RWPE1 (cell line): Measurements from ENCODE around the gene ABCC2.
"Not testable (repeated sequence)": the region's sequence is repeated elsewhere in the genome, so short reads cannot be mapped to it uniquely, and the experiment has no call there.

Source experiments
- CTCF ChIA-PET: fragments of 350-600 bp; sonication (Branson Sonifier 250); formaldehyde crosslinking; extraction: SDS; loops from one replicate; lab custom pipeline; 2021; lab: Yijun Ruan, JAX
- POLR2A ChIA-PET: fragments of 400-600 bp; formaldehyde crosslinking; extraction: SDS; loops from one replicate; lab custom pipeline; 2020; ENCODE audit warnings: antibody characterized with exemption; ENCODE audit not compliant: low non-redundant PET; lab: Yijun Ruan, JAX
- DNase-seq: peaks from one replicate; pipeline ENCODE4 v3.0.0; 2012; ENCODE audit warnings: low spot score
- H3K27ac ChIP-seq: fragments of 450-650 bp; 2 replicates; pipeline ENCODE4 v1.5.1; 2017
- CTCF ChIP-seq: fragments of 450-650 bp; conservative IDR thresholded peaks from 2 replicates; pipeline ENCODE4 v1.5.1; 2017; ENCODE audit warnings: low read depth, mild to moderate bottlenecking

ABCC2 gene

DNA sequence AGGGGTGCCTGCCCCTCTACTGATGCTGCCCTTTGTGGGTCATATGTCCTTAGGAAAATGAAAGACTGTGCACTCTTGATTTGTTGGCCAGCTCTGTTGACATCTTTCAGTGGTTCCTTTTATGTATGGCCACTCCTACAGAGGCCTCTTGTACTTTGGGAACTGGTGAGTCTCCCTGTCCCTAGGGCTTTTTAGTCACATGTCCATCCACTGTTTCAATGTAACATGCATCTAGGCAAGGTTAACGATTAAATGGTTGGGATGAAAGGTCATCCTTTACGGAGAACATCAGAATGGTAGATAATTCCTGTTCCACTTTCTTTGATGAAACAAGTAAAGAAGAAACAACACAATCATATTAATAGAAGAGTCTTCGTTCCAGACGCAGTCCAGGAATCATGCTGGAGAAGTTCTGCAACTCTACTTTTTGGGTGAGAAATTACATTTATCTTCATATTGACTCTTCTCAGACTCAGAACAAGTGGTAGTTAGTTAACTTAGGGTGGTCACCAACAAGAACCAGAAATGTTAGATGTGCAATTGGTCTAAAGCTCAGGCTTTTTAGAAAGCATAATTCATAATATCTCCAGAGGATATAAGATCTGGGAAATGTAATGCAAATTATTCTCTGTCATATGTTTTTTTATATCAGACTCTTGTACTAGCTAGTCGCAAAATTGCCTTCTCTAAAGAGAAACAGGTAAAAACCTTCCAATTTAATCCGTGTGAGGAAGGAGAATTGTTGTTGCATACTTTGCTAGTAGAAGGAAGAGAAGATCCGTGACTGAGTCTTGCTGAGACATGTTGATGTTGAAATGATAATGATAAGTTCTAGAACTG is at the start of gene ABCC2:
TSS of gene ABCC2 (plus strand) at position 194 of the 840 bp plus-strand sequence. CDS start at position 399, 205 bp downstream.
- no peak for TF ChIP-seq CTCF
- no peak for DNase-seq
- H3K27ac ChIP-seq = no peak within 1 kb of the TSS
- POLR2A ChIA-PET = no interaction called here
- CTCF ChIA-PET = no interaction called here

DNA sequence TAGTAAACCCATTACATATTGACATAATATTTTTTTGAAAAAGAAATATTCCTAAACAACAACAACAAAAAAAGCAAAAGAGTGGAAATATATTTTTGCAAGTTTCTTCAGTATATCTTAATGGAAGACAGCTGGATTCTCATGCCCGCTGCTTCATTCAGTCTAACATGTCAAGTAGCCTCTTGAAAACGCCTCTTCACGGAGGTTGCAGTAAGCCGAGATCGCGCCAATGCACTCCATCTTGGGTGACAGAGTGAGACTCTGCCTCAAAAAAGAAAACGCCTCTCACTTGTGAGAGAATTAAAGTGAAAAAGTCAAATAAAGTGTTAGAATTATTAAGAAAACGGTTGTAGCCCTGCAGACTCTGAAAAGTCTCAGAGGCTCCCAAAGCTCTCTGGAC is 49.1 kb upstream of the ABCC2 start:
- H3K27ac ChIP-seq = peak overlapping the region; percentile 96
- no peak for DNase-seq
- no peak for TF ChIP-seq CTCF
- ChIA-PET POLR2A (no interaction called here), CTCF (interaction anchor here (0.6 to 1.6 kb wide), 3 partner anchors 9 to 67 kb away, joined by 3 to 17 read pairs (median 5); no protein-coding TSS in a partner anchor)

GRCh38 chr10:99734111-99734510 is 48.3 kb upstream of the ABCC2 start:
- CTCF ChIA-PET = interaction anchor here (0.6 kb wide), 1 partner anchor 19 kb away, joined by 5 read pairs; no protein-coding TSS in a partner anchor

DNA sequence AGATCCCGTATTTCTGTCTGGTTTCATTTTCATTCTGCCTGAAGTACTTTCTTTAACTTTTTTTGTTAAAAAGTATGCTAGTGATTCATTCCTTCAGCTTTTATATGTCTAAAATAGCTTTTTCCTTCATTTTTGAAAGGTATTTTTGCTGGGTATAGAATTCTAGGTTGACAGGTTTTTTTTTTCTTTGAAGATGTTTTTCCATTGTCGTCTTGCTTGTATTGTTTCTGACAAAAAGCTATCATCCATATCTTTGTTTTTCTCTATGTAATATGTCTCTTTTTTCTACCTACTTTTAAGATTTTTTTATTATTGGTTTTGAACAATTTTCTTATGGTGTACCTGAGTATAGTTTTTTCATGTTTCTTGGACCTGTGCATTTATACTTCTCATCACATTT is 42.2 kb upstream of the ABCC2 start:
- H3K27ac ChIP-seq = no peak overlapping the region
- ChIA-PET POLR2A (interaction anchor here (0.6 kb wide), 1 partner anchor 10 kb away, joined by 3 read pairs; no protein-coding TSS in a partner anchor), CTCF (no interaction called here)
- TF ChIP-seq CTCF = no peak
- no peak for DNase-seq

More at GRCh38 chr10:99734111-99734510, 48.3 kb upstream of the ABCC2 start:
- H3K27ac ChIP-seq, POLR2A ChIA-PET, DNase-seq: not testable (repeated sequence)

- ChIA-PET POLR2A (no interaction called here), CTCF (interaction anchor here (0.6 kb wide), 3 partner anchors 54 to 1312 kb away, joined by 4 to 6 read pairs (median 5); no protein-coding TSS in a partner anchor)
- no peak overlapping the region for H3K27ac ChIP-seq
- TF ChIP-seq CTCF = no peak
- DNase-seq = no peak
Observed at GRCh38 chr10:99740933-99741559, 41.4 kb upstream of the ABCC2 start.

- TF ChIP-seq CTCF = no peak
- no peak overlapping the region for H3K27ac ChIP-seq
- DNase-seq = no peak
- ChIA-PET CTCF (interaction anchor here (1.4 kb wide), 1 partner anchor 9 kb away, joined by 17 read pairs; the partner anchor contains the start of gene CUTC), POLR2A (no interaction called here)
Observed at GRCh38 chr10:99742254-99742653, 40.2 kb upstream of the ABCC2 start.
